Measurements from ENCODE around the gene PRKCE.
"Not testable (repeated sequence)": the region's sequence is repeated elsewhere in the genome, so short reads cannot be mapped to it uniquely, and the experiment has no call there.

PRKCE gene

GRCh38 chr2:45888641-45889040 lies 237.2 kb downstream of the PRKCE start:
- Histone ChIP-seq H3K4me3 (ENCODE audit: low read length in 2 of 2) (no peak overlapping the region), H3K9me3 (ENCODE audit: control insufficient read depth in 2 of 2, low read length in 2 of 2) (no peaks in the 10 kb centered on the region), H3K9ac (ENCODE audit: low read depth in 1 of 2, low read length in 2 of 2) (no peak overlapping the region), H3K36me3 (ENCODE audit: control insufficient read depth in 2 of 2, insufficient read depth in 2 of 2, low read length in 2 of 2) (no peaks in the 10 kb centered on the region), H3K27ac (ENCODE audit: low read depth in 2 of 2, low read length in 2 of 2) (no peak overlapping the region), H3K27me3 (ENCODE audit: control insufficient read depth in 2 of 2, insufficient read depth in 2 of 2, low read length in 2 of 2) (no peaks in the 10 kb centered on the region), H3K4me1 (ENCODE audit: control insufficient read depth in 2 of 2, insufficient read depth in 2 of 2, low read length in 2 of 2) (peaks cover 12 to 13% of the 10 kb centered on the region in 2 donors)

GRCh38 chr2:45889053-45889452 lies 237.6 kb downstream of the PRKCE start:
- Histone ChIP-seq H3K4me1 (ENCODE audit: control insufficient read depth in 2 of 2, insufficient read depth in 2 of 2, low read length in 2 of 2) (peaks cover 10 to 11% of the 10 kb centered on the region in 2 donors), H3K36me3 (ENCODE audit: control insufficient read depth in 2 of 2, insufficient read depth in 2 of 2, low read length in 2 of 2) (no peaks in the 10 kb centered on the region), H3K9me3 (ENCODE audit: control insufficient read depth in 2 of 2, low read length in 2 of 2) (no peaks in the 10 kb centered on the region), H3K9ac (ENCODE audit: low read depth in 1 of 2, low read length in 2 of 2) (no peak overlapping the region), H3K27me3 (ENCODE audit: control insufficient read depth in 2 of 2, insufficient read depth in 2 of 2, low read length in 2 of 2) (no peaks in the 10 kb centered on the region), H3K4me3 (ENCODE audit: low read length in 2 of 2) (no peak overlapping the region), H3K27ac (ENCODE audit: low read depth in 2 of 2, low read length in 2 of 2) (no peak overlapping the region)

- peaks cover 6 to 11% of the 10 kb centered on the region in 2 donors for H3K4me1 ChIP-seq (ENCODE audit: control insufficient read depth in 2 of 2, insufficient read depth in 2 of 2, low read length in 2 of 2)
- no peaks in the 10 kb centered on the region for H3K27me3 ChIP-seq (ENCODE audit: control insufficient read depth in 2 of 2, insufficient read depth in 2 of 2, low read length in 2 of 2)
- no peaks in the 10 kb centered on the region for H3K9me3 ChIP-seq (ENCODE audit: control insufficient read depth in 2 of 2, low read length in 2 of 2)
- no peaks in the 10 kb centered on the region for H3K36me3 ChIP-seq (ENCODE audit: control insufficient read depth in 2 of 2, insufficient read depth in 2 of 2, low read length in 2 of 2)
- H3K27ac ChIP-seq (ENCODE audit: low read depth in 2 of 2, low read length in 2 of 2): no peak overlapping the region
- H3K4me3 ChIP-seq (ENCODE audit: low read length in 2 of 2): no peak overlapping the region
- no peak overlapping the region for H3K9ac ChIP-seq (ENCODE audit: low read depth in 1 of 2, low read length in 2 of 2)
Measured at GRCh38 chr2:45889620-45890370, 238.3 kb downstream of the PRKCE start.

- not testable (repeated sequence) for H3K4me3 ChIP-seq (ENCODE audit: low read length in 2 of 2); H3K9me3 ChIP-seq (ENCODE audit: control insufficient read depth in 2 of 2, low read length in 2 of 2); H3K9ac ChIP-seq (ENCODE audit: low read depth in 1 of 2, low read length in 2 of 2); H3K27me3 ChIP-seq (ENCODE audit: control insufficient read depth in 2 of 2, insufficient read depth in 2 of 2, low read length in 2 of 2); H3K27ac ChIP-seq (ENCODE audit: low read depth in 2 of 2, low read length in 2 of 2); H3K36me3 ChIP-seq (ENCODE audit: control insufficient read depth in 2 of 2, insufficient read depth in 2 of 2, low read length in 2 of 2)
- peaks cover 6 to 11% of the 10 kb centered on the region in 2 donors for H3K4me1 ChIP-seq (ENCODE audit: control insufficient read depth in 2 of 2, insufficient read depth in 2 of 2, low read length in 2 of 2)
Measured at GRCh38 chr2:45890371-45890646, 238.8 kb downstream of the PRKCE start.

- H3K27ac ChIP-seq (ENCODE audit: low read depth in 2 of 2, low read length in 2 of 2): no peak overlapping the region
Measured at GRCh38 chr2:45890819-45891218, 239.3 kb downstream of the PRKCE start.

GRCh38 chr2:45891719-45892424 lies 240.4 kb downstream of the PRKCE start:
- Histone ChIP-seq H3K9me3 (ENCODE audit: control insufficient read depth in 2 of 2, low read length in 2 of 2) (no peaks in the 10 kb centered on the region), H3K4me1 (ENCODE audit: control insufficient read depth in 2 of 2, insufficient read depth in 2 of 2, low read length in 2 of 2) (peaks cover 0 to 5% of the 10 kb centered on the region in 2 donors), H3K4me3 (ENCODE audit: low read length in 2 of 2) (no peak overlapping the region), H3K27me3 (ENCODE audit: control insufficient read depth in 2 of 2, insufficient read depth in 2 of 2, low read length in 2 of 2) (no peaks in the 10 kb centered on the region), H3K27ac (ENCODE audit: low read depth in 2 of 2, low read length in 2 of 2) (no peak overlapping the region), H3K9ac (ENCODE audit: low read depth in 1 of 2, low read length in 2 of 2) (no peak overlapping the region), H3K36me3 (ENCODE audit: control insufficient read depth in 2 of 2, insufficient read depth in 2 of 2, low read length in 2 of 2) (no peaks in the 10 kb centered on the region)

More at GRCh38 chr2:45890819-45891218, 239.3 kb downstream of the PRKCE start:
- no peaks in the 10 kb centered on the region for H3K27me3 ChIP-seq (ENCODE audit: control insufficient read depth in 2 of 2, insufficient read depth in 2 of 2, low read length in 2 of 2)
- peaks cover 4 to 11% of the 10 kb centered on the region in 2 donors for H3K4me1 ChIP-seq (ENCODE audit: control insufficient read depth in 2 of 2, insufficient read depth in 2 of 2, low read length in 2 of 2)
- H3K4me3 ChIP-seq (ENCODE audit: low read length in 2 of 2): no peak overlapping the region
- H3K9me3 ChIP-seq (ENCODE audit: control insufficient read depth in 2 of 2, low read length in 2 of 2): no peaks in the 10 kb centered on the region
- no peak overlapping the region for H3K9ac ChIP-seq (ENCODE audit: low read depth in 1 of 2, low read length in 2 of 2)
- H3K36me3 ChIP-seq (ENCODE audit: control insufficient read depth in 2 of 2, insufficient read depth in 2 of 2, low read length in 2 of 2): no peaks in the 10 kb centered on the region

- Histone ChIP-seq H3K36me3 (ENCODE audit: control insufficient read depth in 2 of 2, insufficient read depth in 2 of 2, low read length in 2 of 2) (no peaks in the 10 kb centered on the region), H3K4me3 (ENCODE audit: low read length in 2 of 2) (no peak overlapping the region), H3K27me3 (ENCODE audit: control insufficient read depth in 2 of 2, insufficient read depth in 2 of 2, low read length in 2 of 2) (no peaks in the 10 kb centered on the region), H3K9me3 (ENCODE audit: control insufficient read depth in 2 of 2, low read length in 2 of 2) (no peaks in the 10 kb centered on the region), H3K4me1 (ENCODE audit: control insufficient read depth in 2 of 2, insufficient read depth in 2 of 2, low read length in 2 of 2) (peaks cover 0 to 5% of the 10 kb centered on the region in 2 donors), H3K9ac (ENCODE audit: low read depth in 1 of 2, low read length in 2 of 2) (no peak overlapping the region), H3K27ac (ENCODE audit: low read depth in 2 of 2, low read length in 2 of 2) (no peak overlapping the region)
Measured at GRCh38 chr2:45892425-45892745, 240.9 kb downstream of the PRKCE start.

GRCh38 chr2:45892757-45893156 lies 241.3 kb downstream of the PRKCE start:
- peaks cover 0 to 5% of the 10 kb centered on the region in 2 donors for H3K4me1 ChIP-seq (ENCODE audit: control insufficient read depth in 2 of 2, insufficient read depth in 2 of 2, low read length in 2 of 2)

GRCh38 chr2:45894211-45894610 lies 242.7 kb downstream of the PRKCE start:
- Histone ChIP-seq H3K9me3 (ENCODE audit: control insufficient read depth in 2 of 2, low read length in 2 of 2) (no peaks in the 10 kb centered on the region), H3K36me3 (ENCODE audit: control insufficient read depth in 2 of 2, insufficient read depth in 2 of 2, low read length in 2 of 2) (no peaks in the 10 kb centered on the region), H3K27ac (ENCODE audit: low read depth in 2 of 2, low read length in 2 of 2) (no peak overlapping the region), H3K9ac (ENCODE audit: low read depth in 1 of 2, low read length in 2 of 2) (no peak overlapping the region), H3K4me3 (ENCODE audit: low read length in 2 of 2) (no peak overlapping the region), H3K4me1 (ENCODE audit: control insufficient read depth in 2 of 2, insufficient read depth in 2 of 2, low read length in 2 of 2) (peaks cover 0 to 5% of the 10 kb centered on the region in 2 donors), H3K27me3 (ENCODE audit: control insufficient read depth in 2 of 2, insufficient read depth in 2 of 2, low read length in 2 of 2) (no peaks in the 10 kb centered on the region)

More at GRCh38 chr2:45892757-45893156, 241.3 kb downstream of the PRKCE start:
- Histone ChIP-seq H3K9ac (ENCODE audit: low read depth in 1 of 2, low read length in 2 of 2) (no peak overlapping the region), H3K36me3 (ENCODE audit: control insufficient read depth in 2 of 2, insufficient read depth in 2 of 2, low read length in 2 of 2) (no peaks in the 10 kb centered on the region), H3K4me3 (ENCODE audit: low read length in 2 of 2) (no peak overlapping the region), H3K9me3 (ENCODE audit: control insufficient read depth in 2 of 2, low read length in 2 of 2) (no peaks in the 10 kb centered on the region), H3K27ac (ENCODE audit: low read depth in 2 of 2, low read length in 2 of 2) (no peak overlapping the region), H3K27me3 (ENCODE audit: control insufficient read depth in 2 of 2, insufficient read depth in 2 of 2, low read length in 2 of 2) (no peaks in the 10 kb centered on the region)

GRCh38 chr2:45895241-45895861 lies 243.9 kb downstream of the PRKCE start:
- H3K27ac ChIP-seq (ENCODE audit: low read depth in 2 of 2, low read length in 2 of 2): no peak overlapping the region
- no peak overlapping the region for H3K4me3 ChIP-seq (ENCODE audit: low read length in 2 of 2)
- H3K9ac ChIP-seq (ENCODE audit: low read depth in 1 of 2, low read length in 2 of 2): no peak overlapping the region
- no peaks in the 10 kb centered on the region for H3K9me3 ChIP-seq (ENCODE audit: control insufficient read depth in 2 of 2, low read length in 2 of 2)
- H3K27me3 ChIP-seq (ENCODE audit: control insufficient read depth in 2 of 2, insufficient read depth in 2 of 2, low read length in 2 of 2): no peaks in the 10 kb centered on the region
- peaks cover 0 to 2% of the 10 kb centered on the region in 2 donors for H3K4me1 ChIP-seq (ENCODE audit: control insufficient read depth in 2 of 2, insufficient read depth in 2 of 2, low read length in 2 of 2)
- no peaks in the 10 kb centered on the region for H3K36me3 ChIP-seq (ENCODE audit: control insufficient read depth in 2 of 2, insufficient read depth in 2 of 2, low read length in 2 of 2)
